Measurements from ENCODE around the gene SYCP2L.
"Not testable (repeated sequence)": the region's sequence is repeated elsewhere in the genome, so short reads cannot be mapped to it uniquely, and the experiment has no call there.

SYCP2L gene

DNA sequence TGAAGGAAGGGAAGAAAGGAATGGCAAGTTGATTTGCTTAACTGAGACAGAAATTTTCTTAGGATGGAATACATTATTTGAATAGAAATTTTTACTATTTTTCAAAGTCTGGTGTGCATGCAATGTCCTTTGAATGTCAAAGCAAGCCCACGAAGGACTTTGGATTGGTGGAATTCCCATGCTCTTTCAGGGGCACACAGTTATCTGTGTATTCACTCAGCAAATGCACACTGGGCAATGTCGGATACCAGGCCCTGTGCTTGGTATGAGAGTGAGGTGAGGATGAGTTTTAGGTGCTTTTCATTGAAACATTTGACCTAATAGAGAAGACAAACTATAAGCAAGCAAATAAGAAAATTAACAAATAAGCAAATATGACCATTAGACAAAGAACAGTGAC lies 73.3 kb downstream of the SYCP2L start:
- DNase-seq = no peak

DNA sequence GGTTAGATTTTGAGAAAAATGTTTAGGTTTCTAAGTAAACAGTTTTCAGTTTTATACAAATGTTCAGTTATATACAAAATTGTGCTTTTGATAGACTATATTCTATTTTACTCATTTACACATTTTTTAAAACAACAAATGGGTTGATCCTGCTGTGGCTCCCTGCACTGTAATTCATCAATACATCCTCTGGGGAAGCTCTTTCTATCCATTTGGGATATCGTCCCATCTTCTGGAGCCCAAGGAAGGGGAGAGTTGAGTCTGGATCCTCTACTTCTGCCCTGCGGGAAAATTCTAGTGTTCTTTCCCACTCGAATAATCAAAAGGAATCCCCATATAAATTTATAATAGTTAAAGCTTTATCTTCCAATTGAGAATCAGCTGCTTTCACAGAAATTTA lies 75.0 kb downstream of the SYCP2L start:
- no peak for DNase-seq

DNA sequence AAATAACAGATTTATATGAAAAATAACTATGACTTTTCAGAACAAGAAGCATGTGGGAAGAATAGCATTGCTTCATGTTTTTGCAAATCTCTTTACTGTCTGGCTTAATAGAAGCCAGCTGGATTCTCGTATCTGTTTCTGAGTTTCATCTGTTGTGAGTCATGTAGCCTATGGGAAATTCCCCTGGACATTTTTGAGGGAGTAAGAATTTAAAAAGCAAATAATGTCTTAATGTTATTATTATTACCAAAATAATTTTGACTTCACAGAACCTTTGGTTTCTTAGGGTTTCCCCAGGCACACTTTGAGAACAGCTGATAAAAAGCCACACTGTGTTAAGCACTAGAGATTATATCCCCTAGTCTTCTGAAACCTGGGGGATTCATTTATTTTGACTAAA lies 75.8 kb downstream of the SYCP2L start:
- DNase-seq = no peak

DNA sequence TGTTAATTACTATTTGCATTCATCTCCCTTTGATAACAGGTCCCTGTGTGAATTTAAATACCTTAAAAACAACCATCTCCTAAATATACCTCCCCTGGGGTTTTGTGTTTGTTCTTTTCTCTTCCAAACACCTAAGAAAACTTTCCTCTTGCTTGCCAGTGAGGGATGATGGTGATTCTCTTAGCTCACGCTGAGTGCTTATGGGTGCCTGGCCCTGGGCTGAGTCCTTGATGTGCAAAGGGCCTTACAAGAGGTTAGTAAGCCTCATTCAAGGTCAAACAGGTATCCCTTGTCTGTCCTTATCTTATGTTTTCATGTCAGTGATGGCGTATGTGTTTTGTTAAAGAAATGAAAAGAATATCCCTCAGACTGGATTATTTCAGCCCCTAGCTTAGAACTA lies 76.3 kb downstream of the SYCP2L start:
- DNase-seq = no peak

DNA sequence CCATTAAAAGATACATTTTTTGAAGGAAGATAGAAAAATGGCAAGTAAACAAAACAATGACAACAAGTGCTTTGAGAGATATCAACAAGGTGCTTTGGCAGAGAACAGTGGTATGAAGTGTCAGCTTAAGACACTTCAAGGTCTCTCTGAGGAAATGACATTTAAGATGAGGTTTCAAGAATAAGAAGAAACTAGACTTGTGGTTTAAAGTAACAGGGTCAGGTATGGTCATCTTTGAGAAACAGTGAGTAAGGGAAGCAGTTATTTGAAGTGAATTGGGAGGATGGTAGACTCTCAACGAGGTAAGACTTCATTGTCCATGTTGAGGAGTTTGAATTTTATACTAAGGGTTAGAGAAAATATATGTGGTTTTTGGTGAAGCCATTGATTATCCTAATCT lies 77.8 kb downstream of the SYCP2L start:
- no peak for DNase-seq

DNA sequence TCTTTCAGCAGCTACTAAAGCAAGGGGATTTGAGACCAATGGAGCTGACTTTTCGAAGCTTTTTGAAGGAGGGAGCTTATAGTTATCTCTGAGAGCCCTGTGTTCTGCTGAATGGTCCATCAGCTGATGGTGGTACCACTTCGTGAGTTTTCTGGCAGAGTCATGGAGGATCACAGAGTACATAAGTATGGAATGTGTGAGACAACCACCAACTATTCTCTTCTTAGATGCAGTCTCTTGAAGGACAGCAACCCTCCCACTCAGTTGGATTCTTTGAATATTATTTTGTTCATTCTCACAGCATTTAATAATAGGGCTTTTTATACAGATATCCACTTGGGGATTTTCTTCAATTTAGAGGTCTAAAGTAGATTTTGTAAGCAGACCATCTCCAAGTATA lies 81.9 kb downstream of the SYCP2L start:
- no peak for DNase-seq

DNA sequence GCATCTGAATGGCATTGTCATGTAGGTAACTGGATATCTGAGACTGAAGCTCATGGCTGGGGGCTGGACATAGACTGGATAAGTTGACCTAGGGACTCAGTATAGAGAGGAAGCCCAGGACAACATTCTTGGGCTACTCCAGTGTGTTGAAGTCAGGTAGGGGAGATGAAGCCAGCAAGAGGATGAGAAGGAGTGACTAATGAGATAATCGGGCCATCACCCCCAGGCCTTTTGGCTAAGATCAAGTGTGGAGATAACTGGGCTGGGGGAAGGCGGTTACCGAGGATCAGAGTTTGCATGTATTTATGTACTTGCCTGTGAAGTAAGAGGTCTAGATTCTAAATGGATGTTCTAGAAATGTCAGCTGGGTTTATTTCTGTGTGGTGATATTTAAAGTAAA lies 83.9 kb downstream of the SYCP2L start:
- no peak for DNase-seq

DNA sequence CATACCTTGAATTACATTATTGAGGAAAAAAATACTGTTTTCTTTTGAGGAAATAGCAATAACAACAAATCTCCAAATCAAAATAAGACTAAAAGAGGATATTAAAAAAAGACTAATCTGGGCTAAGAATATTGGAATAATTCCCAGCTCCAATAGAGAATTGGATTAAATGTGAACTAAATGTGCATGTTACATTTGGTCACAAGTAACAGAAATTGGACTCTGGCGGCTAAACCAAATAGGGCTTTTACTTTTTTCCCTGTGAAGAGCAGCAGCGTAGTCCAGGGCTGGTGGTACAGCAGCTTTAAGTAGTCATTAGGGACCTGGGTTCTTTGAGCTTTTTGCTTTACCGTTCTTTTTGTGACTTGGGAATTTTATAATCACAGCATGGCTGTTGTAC lies 85.3 kb downstream of the SYCP2L start:
- no peak for DNase-seq

DNA sequence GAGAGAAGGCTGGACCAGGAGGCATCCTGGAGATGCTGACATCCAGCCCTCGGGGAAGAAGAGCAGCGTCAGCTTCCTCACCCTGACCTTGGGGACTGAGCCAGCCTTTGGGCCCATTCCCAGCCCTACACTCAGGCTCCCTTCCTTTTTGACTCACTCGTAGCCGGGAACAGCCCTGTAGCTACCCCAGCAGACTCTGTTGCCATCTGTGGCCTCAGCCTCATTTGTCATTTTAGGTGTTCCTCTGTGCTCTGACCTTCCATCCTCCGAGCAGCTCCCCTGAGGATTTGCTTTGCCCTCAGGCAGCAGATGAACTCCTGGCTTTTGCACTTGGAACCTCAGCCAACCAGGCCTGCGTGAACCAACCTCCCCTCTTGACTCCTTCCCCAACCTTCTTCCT lies 89.7 kb downstream of the SYCP2L start:
- no peak for DNase-seq

DNA sequence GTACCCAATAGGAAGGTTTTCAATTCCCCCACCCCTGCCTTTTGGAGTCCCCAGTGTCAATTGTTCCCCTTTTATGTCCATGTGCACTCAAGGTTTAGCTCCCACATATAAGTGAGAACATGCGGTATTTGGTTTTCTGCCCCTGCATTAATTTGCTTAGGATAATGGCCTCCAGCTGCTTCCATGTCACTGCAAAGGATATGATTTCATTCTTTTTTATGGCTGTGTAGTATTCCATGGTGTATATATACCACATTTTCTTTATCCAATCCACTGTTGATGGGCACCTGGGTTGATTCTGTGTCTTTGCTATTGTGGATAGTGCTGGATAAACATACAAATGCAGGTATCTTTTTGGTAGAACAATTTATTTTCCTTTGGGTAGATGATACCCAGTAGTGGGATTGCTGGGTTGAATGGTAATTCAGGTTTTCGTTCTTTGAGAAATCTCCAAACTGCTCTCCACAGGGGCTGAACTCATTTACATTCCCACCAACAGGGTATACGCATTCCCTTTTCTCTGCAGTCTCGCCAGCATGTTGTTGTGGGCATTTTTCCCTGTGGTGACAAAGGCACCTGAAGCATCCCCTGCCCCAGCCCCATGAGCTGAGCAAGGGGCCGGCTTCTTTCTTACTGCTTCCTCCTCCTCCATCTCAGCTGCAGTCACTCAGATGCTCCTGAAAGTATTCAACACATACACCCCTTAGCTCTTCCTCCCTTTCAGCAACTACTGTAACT lies 90.5 kb downstream of the SYCP2L start:
- no peak for DNase-seq

DNA sequence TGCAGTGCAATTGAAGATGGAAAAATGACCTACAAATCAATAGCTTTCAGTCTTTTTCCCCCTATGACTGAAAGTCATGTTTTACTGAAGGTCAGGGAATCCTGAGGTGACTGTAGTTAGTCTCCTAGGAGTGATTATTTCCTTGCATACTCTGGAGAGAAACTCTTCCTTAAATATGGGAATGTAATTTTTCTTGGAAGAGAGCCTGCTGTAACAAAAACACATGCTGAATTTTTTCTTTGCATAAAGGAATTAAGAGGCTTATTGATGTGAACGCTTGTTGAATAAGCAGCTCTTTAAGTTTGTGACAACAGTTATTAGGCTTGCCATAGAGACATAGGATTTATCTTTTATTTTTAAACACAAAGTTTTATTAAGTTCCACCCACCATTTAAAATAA lies 92.8 kb downstream of the SYCP2L start:
- DNase-seq = no peak

DNA sequence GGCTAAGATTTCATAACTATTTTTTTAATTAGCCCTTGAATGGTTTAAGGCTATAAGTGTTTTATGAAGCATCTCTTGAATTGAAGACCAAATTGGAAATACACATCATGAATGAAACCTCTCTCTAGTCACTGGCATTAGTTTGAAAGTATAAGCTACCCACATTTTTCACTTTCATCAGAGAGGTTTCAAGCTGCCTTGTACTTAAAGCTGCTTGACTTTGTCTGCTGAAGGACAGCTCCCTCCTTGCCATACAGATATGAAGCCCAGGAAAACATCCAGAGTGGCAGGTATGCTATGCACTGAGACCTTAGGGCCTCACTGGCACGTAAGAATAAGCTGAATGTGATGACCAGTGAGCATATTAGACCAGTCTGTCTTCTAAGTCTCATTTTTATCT lies 94.6 kb downstream of the SYCP2L start:
- DNase-seq = no peak

DNA sequence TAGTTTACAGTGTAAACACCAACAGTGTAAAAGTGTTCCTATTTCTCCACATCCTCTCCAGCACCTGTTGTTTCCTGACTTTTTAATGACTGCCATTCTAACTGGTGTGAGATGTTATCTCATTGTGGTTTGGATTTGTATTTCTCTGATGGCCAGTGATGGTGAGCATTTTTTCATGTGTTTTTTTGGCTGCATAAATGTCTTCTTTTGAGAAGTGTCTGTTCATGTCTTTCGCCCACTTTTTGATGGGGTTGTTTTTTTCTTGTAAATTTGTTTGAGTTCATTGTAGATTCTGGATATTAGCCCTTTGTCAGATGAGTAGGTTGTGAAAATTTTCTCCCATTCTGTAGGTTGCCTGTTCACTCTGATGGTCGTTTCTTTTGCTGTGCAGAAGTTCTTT lies 98.1 kb downstream of the SYCP2L start:
- DNase-seq = not testable (repeated sequence)

DNA sequence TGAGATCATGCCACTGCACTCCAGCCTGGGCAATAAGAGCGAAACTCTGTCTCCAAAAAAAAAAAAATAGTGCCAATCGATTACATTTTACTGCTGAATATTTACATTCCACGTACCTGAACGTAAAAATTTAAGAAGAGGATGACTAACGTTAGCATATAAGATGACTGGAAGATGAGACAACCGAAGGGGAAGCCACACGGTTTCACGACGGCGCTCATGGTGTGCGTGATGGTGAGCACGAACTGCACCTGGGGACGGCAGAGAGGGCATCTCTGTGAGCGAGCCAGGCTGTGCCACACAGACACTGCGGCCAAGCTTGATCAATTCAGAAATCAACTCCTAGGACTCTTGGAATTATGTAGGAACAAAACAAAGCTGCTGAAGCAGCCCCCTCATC lies 102.7 kb downstream of the SYCP2L start:
- no peak for DNase-seq

DNA sequence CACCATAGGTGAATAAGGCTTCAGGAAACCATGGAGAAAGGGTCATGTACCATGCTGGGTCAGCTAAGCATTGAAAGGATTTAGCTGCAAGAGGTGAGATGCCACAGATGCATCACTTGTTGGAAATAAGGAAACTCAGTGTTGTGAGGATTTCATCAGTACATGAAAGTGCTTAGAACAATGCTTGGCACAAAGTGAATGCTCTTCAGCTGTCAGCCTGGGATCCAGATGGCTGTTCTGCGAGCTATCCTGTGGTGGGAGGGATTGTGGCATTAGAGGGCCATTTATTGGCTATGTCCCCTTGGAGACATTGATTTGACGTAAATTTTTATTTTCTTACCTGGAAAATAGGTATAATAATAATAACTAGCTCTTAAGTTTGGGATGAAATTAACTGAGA lies 104.3 kb downstream of the SYCP2L start:
- DNase-seq = no peak

DNA sequence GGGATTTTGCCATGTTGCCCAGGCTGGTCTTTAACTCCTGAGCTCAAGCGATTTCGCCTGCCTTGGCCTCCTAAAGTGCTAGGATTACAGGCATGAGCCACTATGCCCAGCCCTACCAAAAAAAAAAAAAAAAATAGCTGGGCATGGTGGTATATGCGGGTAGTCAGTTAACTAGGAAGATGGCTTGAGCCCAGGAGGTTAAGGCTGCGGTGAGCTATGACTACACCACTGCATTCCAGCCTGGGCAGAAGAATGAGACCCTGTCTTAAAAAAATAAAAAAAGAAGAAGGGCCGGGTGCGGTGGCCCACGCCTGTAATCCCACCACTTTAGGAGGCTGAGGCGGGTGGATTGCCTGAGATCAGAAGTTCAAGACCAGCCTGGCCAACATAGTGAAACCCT lies 107.0 kb downstream of the SYCP2L start:
- DNase-seq = no peak

DNA sequence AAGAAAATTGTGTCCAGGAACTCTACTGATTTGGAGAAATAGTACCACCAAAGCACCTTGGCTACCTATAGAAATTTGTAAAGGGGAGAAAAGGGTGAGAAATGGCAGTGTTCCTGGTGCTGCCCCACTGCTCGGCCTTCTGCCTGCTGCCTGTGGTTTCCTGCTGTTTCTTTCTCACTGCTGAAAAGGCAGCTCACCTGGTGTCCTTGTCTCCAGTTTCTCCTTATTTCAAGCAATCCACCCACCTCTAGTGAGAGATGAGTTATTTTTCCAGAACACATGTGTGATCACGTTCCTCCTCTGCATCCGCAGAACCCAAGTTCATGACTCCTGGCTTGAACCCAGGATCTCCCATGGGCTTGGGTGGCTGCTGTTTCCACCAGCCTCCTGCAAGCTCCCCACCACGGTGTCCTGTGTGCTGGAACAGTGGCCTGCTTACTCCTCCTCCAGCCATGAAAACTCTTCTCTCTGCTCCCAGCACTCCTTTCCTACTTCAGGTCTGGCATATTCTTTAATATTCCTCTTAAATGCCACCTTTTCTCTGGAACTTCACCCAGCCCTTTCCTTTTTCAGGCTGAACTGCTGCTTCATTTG lies 108.4 kb downstream of the SYCP2L start:
- no peak for DNase-seq

DNA sequence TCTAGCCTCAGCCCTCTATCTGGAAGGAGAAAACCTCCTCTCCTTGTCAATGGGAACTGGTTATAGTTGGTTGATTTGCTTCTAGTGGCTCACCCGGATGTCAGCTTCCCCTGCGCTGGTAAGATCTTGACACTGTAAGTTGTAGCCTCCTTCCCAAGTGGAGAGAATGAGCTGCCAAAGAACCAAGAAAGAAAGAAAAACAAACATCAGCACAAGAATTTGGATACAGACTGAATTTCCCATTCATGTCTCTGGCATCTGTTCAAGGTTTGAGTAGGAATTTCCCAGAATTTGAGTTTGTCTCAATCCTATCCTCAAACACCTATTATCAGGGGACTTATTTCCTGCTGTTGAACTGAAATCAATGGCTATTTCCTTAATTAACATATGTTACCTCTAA lies 113.1 kb downstream of the SYCP2L start:
- no peak for DNase-seq

DNA sequence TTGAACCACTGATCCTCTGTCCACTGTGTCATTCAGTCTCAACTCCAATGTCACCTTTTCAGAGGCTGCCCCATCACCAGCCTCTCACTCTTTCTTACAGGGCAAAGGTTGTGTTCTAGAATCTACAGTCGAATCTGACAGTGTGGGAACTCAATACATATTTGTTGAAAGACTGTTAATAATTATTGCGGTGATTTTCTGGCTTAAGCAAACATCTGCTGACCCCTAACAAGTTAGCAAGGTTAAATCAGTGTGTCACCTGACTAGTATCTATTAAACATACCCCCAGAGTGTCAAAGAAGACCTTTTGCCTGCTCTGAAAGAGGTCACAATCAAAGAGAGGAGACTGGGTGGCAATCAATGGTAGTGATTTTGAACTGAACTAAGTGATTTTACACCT lies 115.3 kb downstream of the SYCP2L start:
- no peak for DNase-seq

DNA sequence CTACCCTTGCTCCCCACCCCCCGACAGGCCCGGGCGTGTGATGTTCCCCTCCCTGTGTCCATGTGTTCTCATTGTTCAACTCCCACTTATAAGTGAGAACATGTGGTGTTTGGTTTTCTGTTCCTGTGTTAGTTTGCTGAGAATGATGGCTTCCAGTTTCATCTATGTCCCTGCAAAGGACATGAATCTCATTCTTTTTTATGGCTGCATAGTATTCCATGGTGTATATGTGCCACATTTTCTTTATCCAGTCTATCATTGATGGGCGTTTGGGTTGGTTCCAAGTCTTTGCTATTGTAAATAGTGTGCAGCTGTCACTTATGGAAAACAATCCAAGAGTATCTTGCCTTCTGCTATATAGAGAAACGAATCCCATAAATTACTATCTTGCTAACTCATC lies 116.4 kb downstream of the SYCP2L start:
- not testable (repeated sequence) for DNase-seq

DNA sequence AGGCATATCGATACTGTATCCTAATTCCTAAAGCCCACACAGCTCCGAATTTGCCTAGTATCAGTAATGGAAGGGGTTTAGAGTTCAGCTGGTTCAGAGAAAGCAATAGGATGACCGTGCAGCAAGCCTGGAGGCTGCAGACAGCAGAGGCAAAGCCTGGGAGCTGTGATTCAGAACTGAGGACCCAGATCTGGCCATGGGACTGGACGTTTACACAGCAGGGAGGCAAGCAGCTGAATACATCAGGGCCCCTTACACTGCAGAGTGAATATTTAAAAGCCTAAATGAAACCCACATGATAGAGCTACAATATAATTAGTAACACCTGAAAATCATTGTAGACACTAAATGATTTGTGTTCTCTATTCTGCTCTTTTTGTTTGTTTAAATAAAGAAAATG lies 119.2 kb downstream of the SYCP2L start:
- no peak for DNase-seq

DNA sequence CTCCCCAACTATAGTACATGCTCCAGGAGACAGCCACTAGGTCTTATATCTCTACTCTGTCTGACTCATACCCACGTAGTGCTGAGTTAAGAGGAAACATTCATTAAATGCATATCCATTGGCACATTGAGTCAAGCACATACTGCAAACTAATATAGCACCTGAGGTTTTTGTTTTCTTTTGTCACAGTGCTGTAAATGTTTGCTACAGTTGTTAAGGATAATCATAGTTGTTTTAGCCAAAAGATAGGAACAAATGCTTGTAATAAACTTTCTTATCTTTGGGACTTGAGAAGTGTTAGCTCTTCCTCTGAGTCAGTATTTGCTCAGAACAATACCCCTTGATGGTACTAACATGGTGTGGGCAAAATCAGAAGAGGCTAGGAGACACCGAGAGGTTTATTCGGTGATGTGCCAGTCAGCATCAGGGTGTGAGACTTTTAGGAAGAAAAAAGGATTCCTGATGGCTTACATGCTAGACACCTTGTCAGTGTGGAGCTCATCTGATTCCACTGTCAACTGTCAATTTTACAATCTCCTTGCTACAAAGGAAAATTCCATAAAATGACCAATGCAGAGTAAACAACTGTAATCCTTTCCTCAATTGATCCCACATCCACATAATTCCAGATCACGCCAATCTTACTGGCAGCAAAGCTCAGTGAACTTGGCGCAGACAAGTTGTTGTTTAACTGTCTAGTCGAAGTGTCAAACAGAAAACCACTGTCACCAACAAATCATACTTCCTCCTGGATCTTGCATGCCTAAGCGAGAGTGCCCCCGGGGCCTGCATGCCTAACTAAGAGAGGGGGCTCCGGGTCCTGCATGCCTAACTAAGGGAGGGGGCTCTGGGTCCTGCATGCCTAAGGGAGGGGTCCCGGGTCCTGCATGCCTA lies 121.1 kb downstream of the SYCP2L start:
- no peak for DNase-seq

DNA sequence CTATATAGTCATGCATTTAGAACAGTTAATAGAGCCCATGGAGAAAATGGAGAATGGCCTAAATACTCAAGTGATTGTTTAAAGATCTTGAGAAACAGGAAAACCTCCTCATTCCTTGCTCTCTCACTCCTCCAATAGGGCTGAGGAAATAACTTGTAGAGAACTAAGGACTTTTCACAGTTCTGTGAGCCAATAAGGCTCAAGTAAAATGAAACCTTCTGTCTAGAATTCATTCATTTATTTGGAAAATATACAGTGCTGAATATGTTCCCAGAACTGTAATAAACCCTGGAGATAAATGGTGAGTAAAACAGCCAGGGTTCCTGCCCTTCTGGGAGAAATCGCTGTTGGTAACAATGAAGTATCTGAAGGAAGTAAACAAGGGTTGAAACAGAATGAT lies 122.0 kb downstream of the SYCP2L start:
- no peak for DNase-seq

DNA sequence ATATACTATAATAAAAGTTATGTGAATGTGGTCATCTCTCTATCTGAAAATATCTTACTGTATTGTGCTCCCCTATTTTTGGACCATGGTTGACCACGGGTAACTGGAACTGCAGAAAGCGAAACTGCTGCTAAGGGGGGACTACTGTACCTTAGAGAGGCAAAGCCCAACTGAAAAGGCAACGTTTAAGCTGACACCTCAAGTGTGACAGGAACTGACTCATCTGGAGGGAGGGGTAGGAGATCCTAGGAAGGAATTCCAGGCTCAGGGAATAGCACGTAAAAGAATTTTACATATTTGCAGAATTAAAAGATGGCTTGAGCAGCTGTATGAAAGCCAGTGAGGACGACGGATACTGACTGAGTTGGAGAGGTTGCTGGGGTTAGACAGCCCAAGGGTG lies 122.5 kb downstream of the SYCP2L start:
- no peak for DNase-seq

Data from right forelimb (tissue), 1 donor.